ENCODE measurements around the gene IDH3A. TPM values are rescaled to one million over a fixed set of nuclear protein-coding genes. Genes with fewer than 3 reads are reported as not detected.

Gene IDH3A
- total RNA-seq, 1 experiment from 2014 or later: 112 TPM

DNA sequence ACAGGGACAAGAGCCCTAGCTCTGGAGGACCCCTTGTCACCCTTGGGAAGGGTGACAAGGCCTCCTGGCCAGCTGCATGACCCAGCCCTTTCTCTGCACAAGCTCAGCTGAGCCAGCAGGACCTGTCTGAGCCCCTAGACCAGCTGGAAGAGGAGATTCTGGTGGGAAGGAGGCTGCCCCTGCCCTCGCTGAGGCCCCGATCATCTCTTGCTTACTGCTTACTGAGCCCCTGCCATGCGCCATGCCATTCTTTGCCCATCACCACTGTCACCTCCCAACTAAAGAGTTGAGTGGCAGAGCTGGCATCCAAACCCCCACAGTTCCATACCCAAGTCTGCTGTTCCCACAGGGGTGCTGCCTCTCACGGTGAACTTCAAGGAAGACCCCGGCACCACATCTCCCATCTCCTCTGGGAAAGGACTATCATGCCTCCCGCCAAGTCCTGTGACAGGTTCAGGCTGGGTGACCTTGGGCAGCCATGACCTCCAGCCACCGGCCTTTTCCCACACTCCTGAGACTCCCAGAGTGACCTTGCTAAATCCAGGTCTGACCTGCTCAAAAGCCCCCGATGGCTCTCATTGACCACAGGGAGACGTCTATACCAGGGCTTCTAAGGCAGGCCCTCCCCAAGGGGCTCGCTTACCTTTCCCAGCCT lies 51.2 kb downstream of the IDH3A start:
- BruUV-seq (replicated peaks): no TSS peak
- H3K9me3 ChIP-seq (ENCODE audit: low read depth, low read length, poor library complexity, severe bottlenecking): no peaks in the 10 kb centered on the region
- no peaks in the 10 kb centered on the region for H3K36me3 ChIP-seq (ENCODE audit: insufficient read depth, low read length, poor library complexity, severe bottlenecking)
- no peak overlapping the region for H3K27ac ChIP-seq (ENCODE audit: low read depth, low read length, poor library complexity, severe bottlenecking)
- no peaks in the 10 kb centered on the region for H3K27me3 ChIP-seq (replicated peaks; ENCODE audit: insufficient read depth, low read depth, low read length, poor library complexity)
- CTCF ChIA-PET: no interaction called here
- no peaks in the 10 kb centered on the region for H3K4me1 ChIP-seq (ENCODE audit: insufficient read depth, low read length, poor library complexity, severe bottlenecking)
- no peak overlapping the region for H3K4me3 ChIP-seq (ENCODE audit: low read depth, low read length, poor library complexity, severe bottlenecking)
- POLR2A ChIA-PET (ENCODE audit: low non-redundant PET): no interaction called here
- intact Hi-C loops (cut with micrococcal nuclease; ENCODE audit: unreplicated experiment): no loop called here
- DNase-seq (ENCODE audit: low spot score): no peak
- TF ChIP-seq CTCF (conservative IDR thresholded peaks at IDR 0.05; ENCODE audit: low read depth, low read length) (no peak), EZH2 (IDR thresholded peaks at IDR 0.05; ENCODE audit: borderline replicate concordance, low read depth, low read length, poor library complexity, severe bottlenecking) (no peak)

- BruUV-seq (replicated peaks): no TSS peak
- H3K9me3 ChIP-seq (ENCODE audit: low read depth, low read length, poor library complexity, severe bottlenecking): no peaks in the 10 kb centered on the region
- CTCF ChIA-PET: interaction anchor here (0.6 kb wide), 1 partner anchor 88 kb away, joined by 3 read pairs; no protein-coding TSS in a partner anchor
- intact Hi-C loops (cut with micrococcal nuclease; ENCODE audit: unreplicated experiment): no loop called here
- no peaks in the 10 kb centered on the region for H3K36me3 ChIP-seq (ENCODE audit: insufficient read depth, low read length, poor library complexity, severe bottlenecking)
- POLR2A ChIA-PET (ENCODE audit: low non-redundant PET): no interaction called here
- no peaks in the 10 kb centered on the region for H3K4me1 ChIP-seq (ENCODE audit: insufficient read depth, low read length, poor library complexity, severe bottlenecking)
- no peak for DNase-seq (ENCODE audit: low spot score)
- TF ChIP-seq CTCF (conservative IDR thresholded peaks at IDR 0.05; ENCODE audit: low read depth, low read length) (no peak), EZH2 (IDR thresholded peaks at IDR 0.05; ENCODE audit: borderline replicate concordance, low read depth, low read length, poor library complexity, severe bottlenecking) (no peak)
- H3K27ac ChIP-seq (ENCODE audit: low read depth, low read length, poor library complexity, severe bottlenecking): no peak overlapping the region
- no peak overlapping the region for H3K4me3 ChIP-seq (ENCODE audit: low read depth, low read length, poor library complexity, severe bottlenecking)
- H3K27me3 ChIP-seq (replicated peaks; ENCODE audit: insufficient read depth, low read depth, low read length, poor library complexity): no peaks in the 10 kb centered on the region
Measured at GRCh38 chr15:78201281-78202190, 52.4 kb downstream of the IDH3A start.

DNA sequence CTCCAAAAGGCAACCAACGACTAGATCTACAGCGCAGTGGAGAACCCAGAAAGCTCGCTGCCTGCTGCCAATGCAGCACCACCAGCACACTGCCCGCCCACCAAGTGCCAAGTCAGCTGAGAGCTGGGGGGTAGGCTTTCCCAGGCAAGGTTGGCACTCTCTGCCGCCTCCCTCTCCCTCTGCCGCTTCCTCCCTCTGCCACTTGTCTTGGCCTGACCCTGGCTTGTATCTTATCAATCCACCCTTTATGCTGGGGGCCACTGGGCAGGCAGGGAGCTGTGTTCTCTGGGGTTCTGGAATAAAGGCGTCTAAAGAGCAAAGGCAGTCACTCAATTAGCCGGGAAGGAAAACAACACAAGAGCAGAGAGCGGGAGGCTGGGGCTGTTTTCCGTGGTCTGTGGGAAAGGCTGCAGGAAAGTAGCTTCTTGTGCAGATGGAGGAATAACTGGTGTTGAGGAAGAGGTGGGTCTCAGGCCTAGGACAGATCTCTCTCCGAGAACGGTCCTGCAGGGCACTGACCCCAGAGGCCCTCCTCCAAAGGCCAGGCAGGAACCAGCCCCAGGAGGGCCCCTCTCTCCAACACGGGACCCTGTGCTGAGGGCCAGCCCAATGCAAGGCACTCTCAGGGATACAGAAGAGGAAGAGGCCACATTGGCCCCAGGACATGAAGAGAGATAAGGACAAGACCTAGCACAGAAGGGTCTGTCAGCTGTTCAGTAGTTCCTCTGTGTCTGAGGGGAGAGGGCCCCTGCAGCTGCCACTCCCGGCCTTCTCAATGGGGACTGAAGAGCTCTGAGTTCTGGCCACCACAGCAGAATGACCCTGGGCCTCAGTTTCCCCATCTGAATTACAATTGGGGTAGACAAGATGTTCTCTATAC lies 54.4 kb downstream of the IDH3A start:
- Histone ChIP-seq H3K27me3 (replicated peaks; ENCODE audit: insufficient read depth, low read depth, low read length, poor library complexity) (no peaks in the 10 kb centered on the region), H3K27ac (ENCODE audit: low read depth, low read length, poor library complexity, severe bottlenecking) (no peak overlapping the region), H3K4me1 (ENCODE audit: insufficient read depth, low read length, poor library complexity, severe bottlenecking) (no peaks in the 10 kb centered on the region), H3K9me3 (ENCODE audit: low read depth, low read length, poor library complexity, severe bottlenecking) (no peaks in the 10 kb centered on the region), H3K36me3 (ENCODE audit: insufficient read depth, low read length, poor library complexity, severe bottlenecking) (no peaks in the 10 kb centered on the region), H3K4me3 (ENCODE audit: low read depth, low read length, poor library complexity, severe bottlenecking) (no peak overlapping the region)
- TF ChIP-seq EZH2 (IDR thresholded peaks at IDR 0.05; ENCODE audit: borderline replicate concordance, low read depth, low read length, poor library complexity, severe bottlenecking): no peak
- no peak for TF ChIP-seq CTCF (conservative IDR thresholded peaks at IDR 0.05; ENCODE audit: low read depth, low read length)
- no TSS peak for BruUV-seq (replicated peaks)
- ChIA-PET POLR2A (ENCODE audit: low non-redundant PET) (no interaction called here), CTCF (no interaction called here)
- no peak for DNase-seq (ENCODE audit: low spot score)
- intact Hi-C loops (cut with micrococcal nuclease; ENCODE audit: unreplicated experiment): no loop called here

All from A673 (cell line).